GM19372 (cell line): Measurements from ENCODE around the gene MYH11.

Experiments
- ATAC-seq: cut with Tn5 transposase; IDR thresholded peaks from one replicate; pipeline ENCODE4 v1.9.1; 2021; ENCODE audit warnings: mild to moderate bottlenecking, low read depth, moderate library complexity; ENCODE audit not compliant: unreplicated experiment

The MYH11 gene

GRCh38 chr16:15856901-15857698 lies at the start of gene MYH11:
MYH11 (minus strand) TSS chr16:15857028; CDS start chr16:15838252, 18,776 bp downstream.
- no peak for ATAC-seq

- ATAC-seq, result no peak
These were observed 49.6 kb upstream of the MYH11 start for GRCh38 chr16:15906439-15906838.

GRCh38 chr16:15903960-15904359 lies 47.1 kb upstream of the MYH11 start:
- no peak for ATAC-seq

- no peak for ATAC-seq
These were observed 44.2 kb upstream of the MYH11 start for GRCh38 chr16:15900901-15901500.

GRCh38 chr16:15900357-15900756 lies 43.5 kb upstream of the MYH11 start:
- no peak for ATAC-seq

- no peak for ATAC-seq
These were observed 42.8 kb upstream of the MYH11 start for GRCh38 chr16:15899538-15900100.

- no peak for ATAC-seq
These were observed 41.8 kb upstream of the MYH11 start for GRCh38 chr16:15898654-15899053.

GRCh38 chr16:15897834-15898254 lies 41.0 kb upstream of the MYH11 start:
- ATAC-seq, result no peak

GRCh38 chr16:15897121-15897780 lies 40.4 kb upstream of the MYH11 start:
- ATAC-seq, result no peak

GRCh38 chr16:15894571-15895374 lies 37.9 kb upstream of the MYH11 start:
- no peak for ATAC-seq

- no peak for ATAC-seq
These were observed 34.7 kb upstream of the MYH11 start for GRCh38 chr16:15891508-15891907.

GRCh38 chr16:15888072-15888976 lies 31.5 kb upstream of the MYH11 start, which contains the start of gene CEP20:
CEP20 (minus strand) TSS chr16:15888603; CDS start chr16:15888585, 18 bp downstream.
- peak; percentile 96 for ATAC-seq

- ATAC-seq, result no peak
These were observed 30.5 kb upstream of the MYH11 start for GRCh38 chr16:15887283-15887682.

GRCh38 chr16:15886078-15886477 lies 29.2 kb upstream of the MYH11 start:
- ATAC-seq, result no peak

GRCh38 chr16:15885560-15886001 lies 28.8 kb upstream of the MYH11 start:
- no peak for ATAC-seq

- no peak for ATAC-seq
These were observed 25.7 kb upstream of the MYH11 start for GRCh38 chr16:15882563-15882962.

- ATAC-seq, result no peak
These were observed 25.1 kb upstream of the MYH11 start for GRCh38 chr16:15881794-15882379.

- ATAC-seq, result no peak
These were observed 23.8 kb upstream of the MYH11 start for GRCh38 chr16:15880434-15881308.
